HL-60 (cell line): ENCODE measurements around the gene LDLRAD3.

ENCODE experiments used
- DNase-seq, 2 experiments: peaks; one replicate each; pipeline ENCODE4 v3.0.0-alpha.2; 2010 to 2020; ENCODE audit warnings: low read depth in 1 of 2, low spot score in 1 of 2
- H3K27ac ChIP-seq: fragments of 250-450 bp; sonication (Bioruptor Pico); replicated peaks from 2 replicates; pipeline ENCODE4 v1.5.1; 2020; ENCODE audit warnings: mild to moderate bottlenecking, moderate library complexity
- H3K27me3 ChIP-seq: fragments of 250-450 bp; sonication (Bioruptor Pico); 2 replicates; pipeline ENCODE4 v1.5.1; 2021; ENCODE audit warnings: mild to moderate bottlenecking, moderate library complexity; ENCODE audit not compliant: insufficient read depth, poor library complexity, severe bottlenecking
- H3K4me3 ChIP-seq: replicated peaks from 2 replicates; pipeline ENCODE4 v1.5.1; 2011; ENCODE audit warnings: mild to moderate bottlenecking, control low read depth, low read length; ENCODE audit not compliant: insufficient read depth
- GABPA ChIP-seq: IDR thresholded peaks from 2 replicates; pipeline ENCODE4 v1.6.1; 2012; ENCODE audit warnings: low read depth
- POLR2AphosphoS5 ChIP-seq: IDR thresholded peaks from 2 replicates; pipeline ENCODE4 v1.6.1; 2012; ENCODE audit warnings: low read depth
- SPI1 ChIP-seq: IDR thresholded peaks from 2 replicates; pipeline ENCODE4 v1.6.1; 2012; ENCODE audit warnings: low read depth, mild to moderate bottlenecking, borderline replicate concordance
- TF ChIP-seq, protein P1 (sequence below): IDR thresholded peaks from one replicate; pipeline ENCODE4 v1.5.1; 2011; ENCODE audit warnings: low read length, control low read depth, inconsistent platforms; ENCODE audit not compliant: insufficient read depth
- TF ChIP-seq, protein P2 (sequence below): IDR thresholded peaks from 2 replicates; pipeline ENCODE4 v1.6.1; 2012; ENCODE audit warnings: low read depth; ENCODE audit not compliant: insufficient replicate concordance

The LDLRAD3 gene

DNA sequence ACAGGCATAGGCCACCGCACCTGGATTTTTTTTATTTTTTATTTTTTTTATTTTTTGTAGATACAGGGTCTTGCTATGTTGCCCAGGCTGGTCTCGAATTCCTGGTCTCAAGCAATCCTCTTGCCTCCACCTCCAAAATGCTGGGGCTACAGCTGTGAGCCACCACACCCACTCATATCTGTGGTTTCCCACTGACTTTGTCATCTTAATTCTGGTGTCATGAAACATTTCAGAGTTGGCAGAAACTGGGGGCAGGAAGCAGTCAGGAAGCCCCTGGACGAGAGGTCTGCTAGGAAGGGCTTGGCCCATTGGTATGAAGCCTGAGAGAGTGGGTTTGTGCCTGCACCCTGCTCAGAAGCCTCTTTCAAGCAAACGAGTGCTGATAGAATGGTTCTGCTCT is 296.3 kb downstream of the LDLRAD3 start:
- no peak overlapping the region for H3K4me3 ChIP-seq
- DNase-seq = no peak
- no peaks in the 10 kb centered on the region for H3K27me3 ChIP-seq
- no peak for TF ChIP-seq SPI1
- TF ChIP-seq, protein P1, sequence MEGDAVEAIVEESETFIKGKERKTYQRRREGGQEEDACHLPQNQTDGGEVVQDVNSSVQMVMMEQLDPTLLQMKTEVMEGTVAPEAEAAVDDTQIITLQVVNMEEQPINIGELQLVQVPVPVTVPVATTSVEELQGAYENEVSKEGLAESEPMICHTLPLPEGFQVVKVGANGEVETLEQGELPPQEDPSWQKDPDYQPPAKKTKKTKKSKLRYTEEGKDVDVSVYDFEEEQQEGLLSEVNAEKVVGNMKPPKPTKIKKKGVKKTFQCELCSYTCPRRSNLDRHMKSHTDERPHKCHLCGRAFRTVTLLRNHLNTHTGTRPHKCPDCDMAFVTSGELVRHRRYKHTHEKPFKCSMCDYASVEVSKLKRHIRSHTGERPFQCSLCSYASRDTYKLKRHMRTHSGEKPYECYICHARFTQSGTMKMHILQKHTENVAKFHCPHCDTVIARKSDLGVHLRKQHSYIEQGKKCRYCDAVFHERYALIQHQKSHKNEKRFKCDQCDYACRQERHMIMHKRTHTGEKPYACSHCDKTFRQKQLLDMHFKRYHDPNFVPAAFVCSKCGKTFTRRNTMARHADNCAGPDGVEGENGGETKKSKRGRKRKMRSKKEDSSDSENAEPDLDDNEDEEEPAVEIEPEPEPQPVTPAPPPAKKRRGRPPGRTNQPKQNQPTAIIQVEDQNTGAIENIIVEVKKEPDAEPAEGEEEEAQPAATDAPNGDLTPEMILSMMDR = no peak
- TF ChIP-seq, protein P2, sequence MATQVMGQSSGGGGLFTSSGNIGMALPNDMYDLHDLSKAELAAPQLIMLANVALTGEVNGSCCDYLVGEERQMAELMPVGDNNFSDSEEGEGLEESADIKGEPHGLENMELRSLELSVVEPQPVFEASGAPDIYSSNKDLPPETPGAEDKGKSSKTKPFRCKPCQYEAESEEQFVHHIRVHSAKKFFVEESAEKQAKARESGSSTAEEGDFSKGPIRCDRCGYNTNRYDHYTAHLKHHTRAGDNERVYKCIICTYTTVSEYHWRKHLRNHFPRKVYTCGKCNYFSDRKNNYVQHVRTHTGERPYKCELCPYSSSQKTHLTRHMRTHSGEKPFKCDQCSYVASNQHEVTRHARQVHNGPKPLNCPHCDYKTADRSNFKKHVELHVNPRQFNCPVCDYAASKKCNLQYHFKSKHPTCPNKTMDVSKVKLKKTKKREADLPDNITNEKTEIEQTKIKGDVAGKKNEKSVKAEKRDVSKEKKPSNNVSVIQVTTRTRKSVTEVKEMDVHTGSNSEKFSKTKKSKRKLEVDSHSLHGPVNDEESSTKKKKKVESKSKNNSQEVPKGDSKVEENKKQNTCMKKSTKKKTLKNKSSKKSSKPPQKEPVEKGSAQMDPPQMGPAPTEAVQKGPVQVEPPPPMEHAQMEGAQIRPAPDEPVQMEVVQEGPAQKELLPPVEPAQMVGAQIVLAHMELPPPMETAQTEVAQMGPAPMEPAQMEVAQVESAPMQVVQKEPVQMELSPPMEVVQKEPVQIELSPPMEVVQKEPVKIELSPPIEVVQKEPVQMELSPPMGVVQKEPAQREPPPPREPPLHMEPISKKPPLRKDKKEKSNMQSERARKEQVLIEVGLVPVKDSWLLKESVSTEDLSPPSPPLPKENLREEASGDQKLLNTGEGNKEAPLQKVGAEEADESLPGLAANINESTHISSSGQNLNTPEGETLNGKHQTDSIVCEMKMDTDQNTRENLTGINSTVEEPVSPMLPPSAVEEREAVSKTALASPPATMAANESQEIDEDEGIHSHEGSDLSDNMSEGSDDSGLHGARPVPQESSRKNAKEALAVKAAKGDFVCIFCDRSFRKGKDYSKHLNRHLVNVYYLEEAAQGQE = no peak
- no peak overlapping the region for H3K27ac ChIP-seq

DNA sequence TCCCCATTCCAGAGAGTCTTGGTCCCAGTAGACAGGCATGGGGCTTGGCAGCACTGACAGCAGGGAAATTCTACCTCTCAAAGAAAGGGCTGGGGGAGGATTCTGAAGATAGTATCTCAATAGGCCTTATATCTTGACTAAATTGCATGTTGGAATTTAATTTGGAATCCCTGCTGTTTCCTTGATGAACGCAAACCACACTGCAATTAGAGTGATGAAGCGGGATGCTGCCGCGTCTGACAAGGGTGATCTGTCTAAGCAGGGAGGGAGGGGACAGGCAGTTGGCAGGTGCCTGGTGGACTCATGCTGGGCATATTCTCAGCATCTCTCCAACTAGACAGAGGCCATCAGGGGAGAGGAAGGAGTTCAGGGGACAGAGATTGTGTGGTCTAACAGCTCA is 296.9 kb downstream of the LDLRAD3 start:
- TF ChIP-seq, protein P1 = no peak
- TF ChIP-seq SPI1 = no peak
- no peak for TF ChIP-seq POLR2AphosphoS5
- TF ChIP-seq, protein P2 = no peak
- TF ChIP-seq GABPA = no peak
- no peak for DNase-seq
- no peak overlapping the region for H3K4me3 ChIP-seq

GRCh38 chr11:36241497-36241896 is 297.6 kb downstream of the LDLRAD3 start:
- no peak overlapping the region for H3K27ac ChIP-seq
- no peaks in the 10 kb centered on the region for H3K27me3 ChIP-seq

More for the DNA sequence above, 296.9 kb downstream of the LDLRAD3 start:
- H3K27ac ChIP-seq = no peak overlapping the region
- no peaks in the 10 kb centered on the region for H3K27me3 ChIP-seq

DNA sequence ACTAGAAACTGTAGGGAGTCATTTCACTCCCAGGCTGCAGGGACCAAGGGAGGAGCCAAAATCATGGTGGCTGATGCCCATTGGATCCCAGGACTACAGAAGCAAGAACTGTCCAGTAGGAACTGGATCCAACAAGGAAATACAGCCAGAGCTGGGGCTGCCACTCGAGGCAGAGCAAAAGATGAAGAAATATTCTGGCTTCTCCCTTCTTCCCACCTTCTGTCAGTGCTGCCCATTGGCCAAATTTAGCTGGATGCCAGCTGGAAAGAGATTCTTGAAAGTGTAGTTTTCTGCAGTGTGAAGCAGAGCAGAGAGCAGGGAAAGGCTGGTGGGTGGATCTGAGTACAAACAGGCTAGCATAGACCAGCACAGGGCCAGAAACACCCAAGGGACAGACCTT is 299.8 kb downstream of the LDLRAD3 start:
- DNase-seq = no peak
- no peak overlapping the region for H3K4me3 ChIP-seq
- TF ChIP-seq GABPA (no peak), POLR2AphosphoS5 (no peak)
- no peak overlapping the region for H3K27ac ChIP-seq
- H3K27me3 ChIP-seq = no peaks in the 10 kb centered on the region

More at GRCh38 chr11:36241497-36241896, 297.6 kb downstream of the LDLRAD3 start:
- no peak overlapping the region for H3K4me3 ChIP-seq
- TF ChIP-seq POLR2AphosphoS5 (no peak), SPI1 (peak; percentile 18; the same call in 1 of the 2 replicates)
- TF ChIP-seq, protein P1 = no peak
- peak in 1 of 2 experiments; percentile 50 for DNase-seq
